Peyer's patch (tissue), 4 donors: ENCODE data around the gene IFT122.

ENCODE experiments used
- POLR2A ChIP-seq, 2 donors: fragments of 450-650 bp; IDR thresholded peaks; one replicate each; pipeline ENCODE4 v1.5.1; 2017; ENCODE audit warnings: antibody characterized with exemption in 2 of 2, mild to moderate bottlenecking in 2 of 2, moderate library complexity in 2 of 2
- TF ChIP-seq, protein P1 (sequence below), 6 experiments: fragments of 450-650 bp in 4 of 6; fragments of 200-600 bp in 2 of 6; sonication (generic) in 1 of 6; IDR thresholded peaks; one replicate each; pipeline ENCODE4 v1.5.1; 2017 to 2019; ENCODE audit warnings: antibody characterized with exemption in 6 of 6, mild to moderate bottlenecking in 3 of 6, moderate library complexity in 1 of 6

DNA sequence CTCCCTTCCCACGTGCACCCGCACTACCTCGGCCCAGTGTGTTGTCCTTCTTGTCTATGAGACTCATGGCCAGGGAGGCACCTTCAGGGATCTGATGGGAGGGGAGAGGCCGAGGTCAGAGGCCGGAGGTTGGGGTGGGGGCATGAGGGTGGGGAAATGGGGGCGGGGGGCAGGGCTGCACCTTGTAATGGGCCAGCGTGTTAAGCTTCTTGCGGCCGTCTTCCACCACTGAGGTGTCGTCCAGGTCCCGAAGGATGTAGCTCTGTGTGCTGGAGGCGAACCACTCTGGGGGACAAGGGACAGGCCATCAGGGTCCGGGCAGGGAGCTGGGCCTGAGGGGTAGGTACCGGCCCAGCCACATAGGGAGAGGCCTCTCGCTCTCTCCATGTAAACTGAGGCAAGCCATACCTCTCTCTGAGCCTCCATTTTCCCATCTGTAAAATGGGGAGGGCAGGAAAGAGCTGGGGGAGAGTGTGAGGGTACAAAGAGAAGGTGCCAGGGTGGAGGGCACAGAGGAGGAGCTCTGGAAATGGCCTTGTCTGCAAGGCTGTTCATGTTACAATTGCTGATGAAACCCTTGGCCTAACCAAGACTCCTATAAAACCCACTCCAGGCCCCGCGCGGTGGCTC, 121.7 kb downstream of the IFT122 start:
- TF ChIP-seq, protein P1, sequence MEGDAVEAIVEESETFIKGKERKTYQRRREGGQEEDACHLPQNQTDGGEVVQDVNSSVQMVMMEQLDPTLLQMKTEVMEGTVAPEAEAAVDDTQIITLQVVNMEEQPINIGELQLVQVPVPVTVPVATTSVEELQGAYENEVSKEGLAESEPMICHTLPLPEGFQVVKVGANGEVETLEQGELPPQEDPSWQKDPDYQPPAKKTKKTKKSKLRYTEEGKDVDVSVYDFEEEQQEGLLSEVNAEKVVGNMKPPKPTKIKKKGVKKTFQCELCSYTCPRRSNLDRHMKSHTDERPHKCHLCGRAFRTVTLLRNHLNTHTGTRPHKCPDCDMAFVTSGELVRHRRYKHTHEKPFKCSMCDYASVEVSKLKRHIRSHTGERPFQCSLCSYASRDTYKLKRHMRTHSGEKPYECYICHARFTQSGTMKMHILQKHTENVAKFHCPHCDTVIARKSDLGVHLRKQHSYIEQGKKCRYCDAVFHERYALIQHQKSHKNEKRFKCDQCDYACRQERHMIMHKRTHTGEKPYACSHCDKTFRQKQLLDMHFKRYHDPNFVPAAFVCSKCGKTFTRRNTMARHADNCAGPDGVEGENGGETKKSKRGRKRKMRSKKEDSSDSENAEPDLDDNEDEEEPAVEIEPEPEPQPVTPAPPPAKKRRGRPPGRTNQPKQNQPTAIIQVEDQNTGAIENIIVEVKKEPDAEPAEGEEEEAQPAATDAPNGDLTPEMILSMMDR (IDR thresholded peaks at IDR 0.05), result no peak
- TF ChIP-seq POLR2A (IDR thresholded peaks at IDR 0.05), result no peak
